ENCODE data around the gene SORCS1. TPM values are rescaled to one million over a fixed set of nuclear protein-coding genes. Genes with fewer than 3 reads are reported as not detected.

SORCS1 gene
- polyA plus RNA-seq, 1 of the 3 experiments (the other 2 are of a cell fraction), result 0.66 TPM

GRCh38 chr10:107103174-107104025 is 61.1 kb downstream of the SORCS1 start (continued):
- TF ChIP-seq REST (IDR thresholded peaks at IDR 0.05; ENCODE audit: low read depth, low read length) (no peak), TEAD4 (IDR thresholded peaks at IDR 0.05; ENCODE audit: borderline replicate concordance, insufficient read depth) (no peak), YY1 (IDR thresholded peaks at IDR 0.05; ENCODE audit: low read depth) (no peak), CHD2 (IDR thresholded peaks at IDR 0.05; ENCODE audit: low read length, partially characterized antibody) (peak; percentile 84), JUND (IDR thresholded peaks at IDR 0.05) (no peak), TAF1 (IDR thresholded peaks at IDR 0.05; ENCODE audit: borderline replicate concordance, low read depth, low read length) (no peak), RAD21 (IDR thresholded peaks at IDR 0.05; ENCODE audit: low read length) (peak; percentile 47), MEF2A (IDR thresholded peaks at IDR 0.05; ENCODE audit: borderline replicate concordance, low read depth) (no peak), EZH2phosphoT487 (IDR thresholded peaks at IDR 0.05; ENCODE audit: borderline replicate concordance, low read depth) (no peak), SMC3 (IDR thresholded peaks at IDR 0.05; ENCODE audit: low read depth, low read length) (no peak; the same call in 1 of the 2 replicates), POLR2AphosphoS5 (IDR thresholded peaks at IDR 0.05; ENCODE audit: low read depth, low read length) (no peak), GATA2 (CRISPR knock-in tag; IDR thresholded peaks at IDR 0.05) (peak; percentile 65), MXI1 (IDR thresholded peaks at IDR 0.05; ENCODE audit: low read depth, low read length) (peak; percentile 58), NRF1 (IDR thresholded peaks at IDR 0.05; ENCODE audit: low read depth, low read length) (no peak), IRF3 (IDR thresholded peaks at IDR 0.05; ENCODE audit: low read depth, low read length) (no peak), EP300 (IDR thresholded peaks at IDR 0.05; ENCODE audit: borderline replicate concordance in 1 of 2, low read depth in 1 of 2, low read length in 1 of 2) (peak in 1 of 2 experiments; percentile 94; a peak in 2 of 4 replicates), USF1 (IDR thresholded peaks at IDR 0.05; ENCODE audit: borderline replicate concordance, low read depth) (no peak), RCOR1 (IDR thresholded peaks at IDR 0.05; ENCODE audit: low read length) (peak; percentile 77), FOXM1 (IDR thresholded peaks at IDR 0.05; ENCODE audit: low read depth) (no peak)
- TF ChIP-seq, protein P1, sequence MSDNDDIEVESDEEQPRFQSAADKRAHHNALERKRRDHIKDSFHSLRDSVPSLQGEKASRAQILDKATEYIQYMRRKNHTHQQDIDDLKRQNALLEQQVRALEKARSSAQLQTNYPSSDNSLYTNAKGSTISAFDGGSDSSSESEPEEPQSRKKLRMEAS (IDR thresholded peaks at IDR 0.05; ENCODE audit: low read depth), result no peak
- TF ChIP-seq, protein P2, sequence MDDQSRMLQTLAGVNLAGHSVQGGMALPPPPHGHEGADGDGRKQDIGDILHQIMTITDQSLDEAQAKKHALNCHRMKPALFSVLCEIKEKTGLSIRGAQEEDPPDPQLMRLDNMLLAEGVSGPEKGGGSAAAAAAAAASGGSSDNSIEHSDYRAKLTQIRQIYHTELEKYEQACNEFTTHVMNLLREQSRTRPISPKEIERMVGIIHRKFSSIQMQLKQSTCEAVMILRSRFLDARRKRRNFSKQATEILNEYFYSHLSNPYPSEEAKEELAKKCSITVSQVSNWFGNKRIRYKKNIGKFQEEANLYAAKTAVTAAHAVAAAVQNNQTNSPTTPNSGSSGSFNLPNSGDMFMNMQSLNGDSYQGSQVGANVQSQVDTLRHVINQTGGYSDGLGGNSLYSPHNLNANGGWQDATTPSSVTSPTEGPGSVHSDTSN (IDR thresholded peaks at IDR 0.05), result no peak
- TF ChIP-seq, protein P3, sequence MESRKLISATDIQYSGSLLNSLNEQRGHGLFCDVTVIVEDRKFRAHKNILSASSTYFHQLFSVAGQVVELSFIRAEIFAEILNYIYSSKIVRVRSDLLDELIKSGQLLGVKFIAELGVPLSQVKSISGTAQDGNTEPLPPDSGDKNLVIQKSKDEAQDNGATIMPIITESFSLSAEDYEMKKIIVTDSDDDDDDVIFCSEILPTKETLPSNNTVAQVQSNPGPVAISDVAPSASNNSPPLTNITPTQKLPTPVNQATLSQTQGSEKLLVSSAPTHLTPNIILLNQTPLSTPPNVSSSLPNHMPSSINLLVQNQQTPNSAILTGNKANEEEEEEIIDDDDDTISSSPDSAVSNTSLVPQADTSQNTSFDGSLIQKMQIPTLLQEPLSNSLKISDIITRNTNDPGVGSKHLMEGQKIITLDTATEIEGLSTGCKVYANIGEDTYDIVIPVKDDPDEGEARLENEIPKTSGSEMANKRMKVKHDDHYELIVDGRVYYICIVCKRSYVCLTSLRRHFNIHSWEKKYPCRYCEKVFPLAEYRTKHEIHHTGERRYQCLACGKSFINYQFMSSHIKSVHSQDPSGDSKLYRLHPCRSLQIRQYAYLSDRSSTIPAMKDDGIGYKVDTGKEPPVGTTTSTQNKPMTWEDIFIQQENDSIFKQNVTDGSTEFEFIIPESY (IDR thresholded peaks at IDR 0.05; ENCODE audit: borderline replicate concordance, low read depth), result no peak
